H7 (cell line): Measurements from ENCODE around the gene ADGRB3. TPM values are rescaled to one million over a fixed set of nuclear protein-coding genes. Genes with fewer than 3 reads are reported as not detected.
A peak's percentile ranks its signal among the peaks of the same experiment; 100 is the strongest.
"Not testable (repeated sequence)": the region's sequence is repeated elsewhere in the genome, so short reads cannot be mapped to it uniquely, and the experiment has no call there.

Experiments
- DNase-seq: peaks from one replicate; pipeline ENCODE4 v3.0.0; 2012
- H3K27me3 ChIP-seq: 2 replicates; pipeline ENCODE4 v1.6.0; 2011; ENCODE audit warnings: mild to moderate bottlenecking, low read length; ENCODE audit not compliant: control insufficient read depth, insufficient read depth
- H3K36me3 ChIP-seq: replicated peaks from 2 replicates; pipeline ENCODE4 v1.5.1; 2011; ENCODE audit warnings: low read length; ENCODE audit not compliant: control insufficient read depth, insufficient read depth
- H3K4me3 ChIP-seq: 2 replicates; pipeline ENCODE4 v1.5.1; 2011; ENCODE audit warnings: low read depth, mild to moderate bottlenecking, control low read depth, low read length, moderate library complexity; ENCODE audit not compliant: insufficient read depth
- total RNA-seq: library from RNA; depleted of rRNA; stranded (reverse); fragments of >200 nt; shearing (Covaris generic); gene quantifications from 2 replicates; pipeline ENCODE4 v1.2.3, GENCODE V29; 2014

ADGRB3 gene
- total RNA-seq, 1 experiment from 2014 or later: 0.21 TPM

GRCh38 chr6:69102416-69102815 lies 467.3 kb downstream of the ADGRB3 start:
- H3K36me3 ChIP-seq: no peaks in the 10 kb centered on the region
- no peaks in the 10 kb centered on the region for H3K27me3 ChIP-seq
- no peak for DNase-seq
- H3K4me3 ChIP-seq: no peak overlapping the region

GRCh38 chr6:69105288-69105687 lies 470.2 kb downstream of the ADGRB3 start:
- no peaks in the 10 kb centered on the region for H3K27me3 ChIP-seq
- no peaks in the 10 kb centered on the region for H3K36me3 ChIP-seq
- DNase-seq: peak; percentile 20
- no peak overlapping the region for H3K4me3 ChIP-seq

GRCh38 chr6:69106511-69106910 lies 471.4 kb downstream of the ADGRB3 start:
- Histone ChIP-seq H3K36me3 (no peaks in the 10 kb centered on the region), H3K4me3 (no peak overlapping the region), H3K27me3 (no peaks in the 10 kb centered on the region)
- no peak for DNase-seq

GRCh38 chr6:69111301-69111700 lies 476.2 kb downstream of the ADGRB3 start:
- no peak for DNase-seq
- Histone ChIP-seq H3K36me3 (no peaks in the 10 kb centered on the region), H3K27me3 (no peaks in the 10 kb centered on the region), H3K4me3 (no peak overlapping the region)

DNA sequence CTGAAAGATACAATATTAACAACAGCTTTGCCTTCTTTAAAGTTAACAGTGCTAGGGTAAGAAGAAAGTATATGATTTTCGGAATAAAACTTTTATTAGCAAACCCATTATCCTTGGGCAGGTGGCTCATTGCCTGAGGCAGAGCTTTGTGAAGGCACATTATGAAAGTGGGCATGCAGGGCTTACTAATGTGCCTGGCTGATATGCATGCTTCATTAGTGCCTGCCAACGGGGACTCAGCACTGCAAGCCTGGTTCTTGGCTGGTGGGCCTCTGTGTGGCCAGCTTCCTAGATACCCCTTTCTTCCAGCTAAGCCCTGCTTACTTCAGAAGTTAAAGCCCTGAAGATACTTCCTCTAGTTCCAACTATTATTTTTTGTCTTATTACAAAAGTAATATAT lies 481.6 kb downstream of the ADGRB3 start:
- Histone ChIP-seq H3K4me3 (no peak overlapping the region), H3K27me3 (no peaks in the 10 kb centered on the region), H3K36me3 (no peaks in the 10 kb centered on the region)
- no peak for DNase-seq

DNA sequence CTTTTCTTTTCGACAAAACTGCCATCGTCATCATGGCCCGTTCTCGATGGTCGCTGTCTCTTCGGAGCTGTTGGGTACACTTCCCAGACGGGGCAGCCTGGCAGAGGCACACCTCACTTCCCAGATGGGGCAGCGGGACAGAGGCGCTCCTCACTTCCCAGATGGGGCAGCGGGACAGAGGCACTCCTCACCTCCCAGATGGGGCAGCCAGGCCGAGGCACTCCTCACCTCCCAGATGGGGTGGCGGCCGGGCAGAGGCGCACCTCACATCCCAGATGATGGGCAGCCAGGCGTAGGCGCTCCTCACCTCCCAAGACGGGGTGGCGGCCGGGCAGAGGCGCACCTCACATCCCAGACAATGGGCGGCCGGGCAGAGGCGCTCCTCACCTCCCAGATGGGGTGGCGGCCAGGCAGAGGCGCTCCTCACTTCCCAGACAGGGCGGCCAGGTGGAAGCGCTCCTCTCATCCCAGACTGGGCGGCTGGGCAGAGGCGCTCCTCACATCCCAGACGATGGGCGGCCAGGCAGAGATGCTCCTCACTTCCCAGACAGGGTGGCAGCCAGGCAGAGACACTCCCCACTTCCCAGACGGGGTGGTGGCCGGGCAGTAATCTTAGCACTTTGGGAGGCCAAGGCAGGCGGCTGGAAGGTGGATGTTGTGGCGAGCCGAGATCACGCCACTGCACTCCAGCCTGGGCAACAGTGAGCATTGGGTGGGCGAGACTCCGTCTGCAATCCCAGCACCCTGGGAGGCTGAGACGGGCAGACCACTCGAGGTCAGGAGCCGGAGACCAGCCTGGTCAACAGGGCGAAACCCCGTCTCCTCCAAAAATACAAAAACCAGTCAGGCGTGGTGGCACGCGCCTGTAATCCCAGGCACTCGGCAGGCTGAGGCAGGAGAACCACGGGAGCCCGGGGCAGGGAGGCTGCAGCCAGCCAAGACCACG lies 486.7 kb downstream of the ADGRB3 start:
- H3K4me3 ChIP-seq, H3K36me3 ChIP-seq, H3K27me3 ChIP-seq, DNase-seq: not testable (repeated sequence)

- Histone ChIP-seq H3K36me3 (no peaks in the 10 kb centered on the region), H3K27me3 (no peaks in the 10 kb centered on the region), H3K4me3 (no peak overlapping the region)
- DNase-seq: no peak
These were observed 487.3 kb downstream of the ADGRB3 start for GRCh38 chr6:69122407-69122773.

DNA sequence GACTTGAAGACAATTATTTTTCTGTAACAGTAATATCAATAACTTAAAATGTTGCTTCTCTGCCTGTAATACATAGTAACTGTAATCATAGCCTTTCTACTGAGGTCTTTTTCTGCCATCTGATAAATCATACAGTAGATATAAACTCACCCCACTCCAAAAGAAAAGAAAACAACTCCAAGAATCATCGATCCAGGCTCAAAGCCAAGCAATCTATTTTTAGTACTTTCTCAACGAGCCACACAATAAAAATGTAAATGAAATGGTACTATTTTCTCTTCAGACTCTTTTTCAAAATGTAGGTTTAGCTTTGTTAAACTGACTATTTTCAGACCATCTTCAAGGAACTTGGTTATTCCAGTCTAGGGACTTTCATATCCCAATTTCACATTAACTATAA lies 493.3 kb downstream of the ADGRB3 start:
- no peak for DNase-seq
- Histone ChIP-seq H3K4me3 (no peak overlapping the region), H3K36me3 (no peaks in the 10 kb centered on the region)

DNA sequence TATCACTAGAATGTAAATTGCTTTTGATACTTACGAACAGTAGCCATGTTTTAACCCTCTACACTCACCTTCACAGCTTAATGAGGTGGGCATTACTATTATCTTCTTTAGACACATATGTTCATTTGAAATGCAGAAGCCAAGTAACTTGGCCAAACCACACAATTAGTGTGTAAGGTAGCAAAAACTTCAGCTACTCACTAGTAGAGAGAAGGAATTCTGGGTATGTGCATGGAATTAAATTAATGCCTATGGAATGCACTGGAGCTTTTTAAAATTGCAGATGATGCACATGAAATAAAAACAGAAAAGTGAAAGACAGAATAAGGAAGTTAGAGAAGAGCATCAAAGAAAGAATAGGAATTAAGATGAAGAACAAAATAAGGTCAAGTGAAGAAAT lies 494.0 kb downstream of the ADGRB3 start:
- H3K36me3 ChIP-seq: no peaks in the 10 kb centered on the region
- DNase-seq: no peak
- H3K27me3 ChIP-seq: no peaks in the 10 kb centered on the region
- no peak overlapping the region for H3K4me3 ChIP-seq

More for the DNA sequence above, 493.3 kb downstream of the ADGRB3 start:
- H3K27me3 ChIP-seq: no peaks in the 10 kb centered on the region

- DNase-seq: no peak
- no peak overlapping the region for H3K4me3 ChIP-seq
- H3K27me3 ChIP-seq: no peaks in the 10 kb centered on the region
These were observed 500.8 kb downstream of the ADGRB3 start for GRCh38 chr6:69135927-69136326.

GRCh38 chr6:69138148-69138547 lies 503.1 kb downstream of the ADGRB3 start:
- no peak for DNase-seq
- Histone ChIP-seq H3K4me3 (no peak overlapping the region), H3K36me3 (no peaks in the 10 kb centered on the region), H3K27me3 (no peaks in the 10 kb centered on the region)

More at GRCh38 chr6:69135927-69136326, 500.8 kb downstream of the ADGRB3 start:
- no peaks in the 10 kb centered on the region for H3K36me3 ChIP-seq

DNA sequence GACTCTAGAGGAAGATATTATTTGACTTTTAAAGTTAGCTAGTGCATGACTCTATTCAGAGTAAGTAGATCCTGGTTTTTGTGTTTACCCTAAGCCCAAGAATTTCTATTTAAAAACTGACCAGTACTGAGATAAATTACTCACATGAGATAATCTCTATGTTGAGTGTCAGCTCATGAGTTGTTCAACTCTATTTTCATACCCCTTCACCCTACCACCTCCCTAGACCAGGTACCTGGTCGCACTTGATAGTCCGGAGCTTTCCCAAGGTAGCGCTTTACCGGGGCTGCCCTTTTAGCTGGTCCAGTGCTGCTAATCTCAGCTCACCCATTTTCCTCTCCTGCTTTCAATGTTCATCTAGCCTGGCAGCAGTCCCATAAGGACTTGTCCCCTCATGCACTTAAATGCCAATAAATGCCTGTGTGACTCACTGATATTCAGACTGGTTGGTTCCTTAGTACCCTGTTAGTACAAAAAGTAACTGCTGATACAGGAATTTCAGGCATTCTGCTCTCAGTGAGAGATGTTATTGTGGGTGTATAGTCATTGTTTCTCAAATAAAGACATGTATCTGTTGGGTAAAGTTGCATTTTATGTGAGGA lies 503.9 kb downstream of the ADGRB3 start:
- no peaks in the 10 kb centered on the region for H3K27me3 ChIP-seq
- DNase-seq: peak; percentile 7
- no peak overlapping the region for H3K4me3 ChIP-seq
- no peaks in the 10 kb centered on the region for H3K36me3 ChIP-seq

GRCh38 chr6:69145062-69145461 lies 510.0 kb downstream of the ADGRB3 start:
- H3K4me3 ChIP-seq: no peak overlapping the region
- H3K27me3 ChIP-seq: no peaks in the 10 kb centered on the region
- H3K36me3 ChIP-seq: no peaks in the 10 kb centered on the region
- no peak for DNase-seq

DNA sequence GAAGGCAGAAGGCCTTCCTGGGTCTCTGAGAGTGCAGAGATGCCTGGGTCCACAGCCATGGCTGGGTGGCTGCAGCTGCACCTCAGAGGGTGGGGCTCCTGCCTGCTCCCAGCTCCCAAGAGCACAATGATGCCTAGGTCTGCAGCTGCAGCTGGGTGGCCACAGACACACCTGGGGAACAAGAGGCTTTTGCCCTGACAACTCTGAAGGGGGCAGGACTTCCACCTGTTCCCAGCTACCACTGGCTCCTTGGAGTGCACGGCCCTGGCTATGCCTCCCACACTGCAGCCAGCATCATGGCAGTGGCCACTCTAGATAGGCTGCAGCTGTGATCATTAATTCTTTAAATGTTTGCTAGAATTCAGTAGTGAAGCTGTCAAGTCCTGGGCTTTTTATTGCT lies 511.3 kb downstream of the ADGRB3 start:
- H3K36me3 ChIP-seq: no peaks in the 10 kb centered on the region
- DNase-seq: no peak
- no peaks in the 10 kb centered on the region for H3K27me3 ChIP-seq
- no peak overlapping the region for H3K4me3 ChIP-seq

- no peaks in the 10 kb centered on the region for H3K27me3 ChIP-seq
- no peak overlapping the region for H3K4me3 ChIP-seq
- DNase-seq: no peak
- H3K36me3 ChIP-seq: no peaks in the 10 kb centered on the region
These were observed 520.4 kb downstream of the ADGRB3 start for GRCh38 chr6:69155467-69155866.
